Measurements from ENCODE around the gene ING3. TPM values are rescaled to one million over a fixed set of nuclear protein-coding genes. Genes with fewer than 3 reads are reported as not detected.

Gene ING3
- total RNA-seq (2022; extraction: Qiagen RNA extraction; ENCODE audit: low read depth) = 4.8 to 7.6 TPM (median 5.4 TPM) in 5 replicates

DNA sequence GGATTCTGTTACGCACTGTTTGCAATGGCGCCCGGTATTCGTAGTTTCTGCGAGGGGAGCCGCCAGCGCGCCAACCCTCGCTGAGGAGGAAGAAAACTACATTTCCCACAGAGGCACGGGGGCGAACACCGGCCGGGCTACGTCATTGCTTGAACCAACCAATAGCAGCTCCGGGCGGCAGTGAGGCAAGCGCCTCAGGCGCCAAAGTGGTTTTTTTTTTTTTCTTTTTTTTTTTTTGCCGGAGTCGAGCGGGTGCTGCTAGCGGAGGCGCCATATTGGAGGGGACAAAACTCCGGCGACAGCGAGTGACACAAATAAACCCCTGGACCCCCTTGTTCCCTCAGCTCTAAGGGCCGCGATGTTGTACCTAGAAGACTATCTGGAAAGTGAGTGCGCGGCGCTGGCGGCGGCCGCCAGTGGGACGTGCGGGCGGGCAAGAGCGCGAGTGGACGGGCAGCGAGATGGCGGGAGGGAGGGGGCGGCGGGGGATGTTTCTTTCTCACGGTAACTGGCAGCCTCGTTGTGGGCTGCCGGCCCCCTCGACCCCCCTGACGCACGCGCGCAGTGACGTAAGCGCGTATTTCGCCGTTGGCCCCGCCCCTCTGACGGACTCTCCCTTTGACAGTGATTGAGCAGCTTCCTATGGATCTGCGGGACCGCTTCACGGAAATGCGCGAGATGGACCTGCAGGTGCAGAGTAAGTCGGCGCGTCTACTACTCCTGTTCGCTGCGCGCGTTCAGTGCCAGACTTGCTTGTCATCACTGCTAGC, at the start of gene ING3:
ING3 (plus strand) TSS at position 239 of the 770 bp plus-strand sequence; CDS start at position 359, 120 bp downstream.

GRCh38 chr7:120988591-120989256, 38.1 kb downstream of the ING3 start, which contains the start of gene CPED1:
Gene CPED1 (plus strand): TSS chr7:120988711. CDS start chr7:120989622, 911 bp downstream.

Other genes with a start within 250 kb of the ING3 start
- gene TSPAN12, start 92.6 kb upstream of the ING3 start, total RNA-seq (2022; extraction: Qiagen RNA extraction; ENCODE audit: low read depth) = 0.29 to 0.96 TPM (median 0.61 TPM) in 5 replicates
- gene CPED1, start 37.9 kb downstream of the ING3 start, total RNA-seq (2022; extraction: Qiagen RNA extraction; ENCODE audit: low read depth) = 0.08 TPM in 1 of 5 replicates, not detected in the others